Measurements from ENCODE around the gene TRAF7. TPM values are rescaled to one million over a fixed set of nuclear protein-coding genes. Genes with fewer than 3 reads are reported as not detected.

Gene TRAF7
- total RNA-seq, 1 donor from 2014 or later: 26.0 TPM

GRCh38 chr16:2150418-2151187 is 5.0 kb upstream of the TRAF7 start:
- TF ChIP-seq CTCF (IDR thresholded peaks at IDR 0.05; ENCODE audit: borderline replicate concordance): no peak
- no peaks in the 10 kb centered on the region for H3K9me3 ChIP-seq (replicated peaks)
- H3K36me3 ChIP-seq: peaks cover 8% of the 10 kb centered on the region
- no peaks in the 10 kb centered on the region for H3K27me3 ChIP-seq (ENCODE audit: low read depth)
- no peak overlapping the region for H3K4me3 ChIP-seq
- intact Hi-C loops (cut with micrococcal nuclease): no loop called here
- H3K4me1 ChIP-seq: peaks cover 79% of the 10 kb centered on the region
- DNase-seq: no peak
- peak overlapping the region; percentile 23 for H3K27ac ChIP-seq (replicated peaks)

- Histone ChIP-seq H3K27ac (replicated peaks) (peak overlapping the region; percentile 23), H3K9me3 (replicated peaks) (no peaks in the 10 kb centered on the region), H3K4me3 (no peak overlapping the region), H3K27me3 (ENCODE audit: low read depth) (no peaks in the 10 kb centered on the region), H3K36me3 (peaks cover 8% of the 10 kb centered on the region), H3K4me1 (peaks cover 84% of the 10 kb centered on the region)
- DNase-seq: no peak
- intact Hi-C loops (cut with micrococcal nuclease): no loop called here
- TF ChIP-seq CTCF (IDR thresholded peaks at IDR 0.05; ENCODE audit: borderline replicate concordance): no peak
These were observed 4.1 kb upstream of the TRAF7 start for GRCh38 chr16:2151188-2152091.

GRCh38 chr16:2152695-2153506 is 2.7 kb upstream of the TRAF7 start:
- Histone ChIP-seq H3K36me3 (peaks cover 8% of the 10 kb centered on the region), H3K4me1 (peaks cover 91% of the 10 kb centered on the region), H3K27ac (replicated peaks) (peak overlapping the region; percentile 89), H3K9me3 (replicated peaks) (no peaks in the 10 kb centered on the region), H3K4me3 (peak overlapping the region; percentile 83), H3K27me3 (ENCODE audit: low read depth) (no peaks in the 10 kb centered on the region)
- DNase-seq: no peak
- intact Hi-C loops (cut with micrococcal nuclease): no loop called here
- no peak for TF ChIP-seq CTCF (IDR thresholded peaks at IDR 0.05; ENCODE audit: borderline replicate concordance)

- intact Hi-C loops (cut with micrococcal nuclease): no loop called here
- DNase-seq: no peak
- peaks cover 8% of the 10 kb centered on the region for H3K36me3 ChIP-seq
- H3K4me3 ChIP-seq: peak overlapping the region; percentile 83
- no peak for TF ChIP-seq CTCF (IDR thresholded peaks at IDR 0.05; ENCODE audit: borderline replicate concordance)
- peaks cover 92% of the 10 kb centered on the region for H3K4me1 ChIP-seq
- no peaks in the 10 kb centered on the region for H3K27me3 ChIP-seq (ENCODE audit: low read depth)
- peak overlapping the region; percentile 89 for H3K27ac ChIP-seq (replicated peaks)
- H3K9me3 ChIP-seq (replicated peaks): no peaks in the 10 kb centered on the region
These were observed 970 bp upstream of the TRAF7 start for GRCh38 chr16:2154533-2155090.

Data from left ventricle myocardium inferior (tissue), 1 donor.